HG02852 (cell line): ENCODE measurements around the gene PRKN.

Experiments used
- ATAC-seq: cut with Tn5 transposase; IDR thresholded peaks from one replicate; pipeline ENCODE4 v1.9.1; 2021; ENCODE audit warnings: mild to moderate bottlenecking, moderate library complexity; ENCODE audit not compliant: unreplicated experiment

PRKN gene

DNA sequence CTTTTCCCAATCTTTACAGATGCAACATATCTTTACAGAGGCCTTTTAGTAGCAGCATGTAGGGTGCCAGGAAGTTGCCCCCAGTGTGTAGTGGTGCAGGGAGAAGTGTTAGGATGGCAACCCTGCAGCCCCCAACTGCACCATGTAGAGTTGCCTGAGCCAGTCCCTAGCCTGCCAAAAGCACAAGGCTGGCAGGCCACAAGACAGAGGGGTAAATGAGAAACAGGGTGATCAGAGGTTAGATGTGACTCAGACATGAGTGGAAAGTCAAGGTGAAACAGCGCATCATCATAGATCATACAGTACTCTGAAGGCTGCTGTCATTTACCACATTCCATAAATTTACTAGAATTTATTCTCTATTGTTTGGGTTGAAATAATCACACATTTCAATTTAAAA, 467.5 kb downstream of the PRKN start:
- no peak for ATAC-seq

DNA sequence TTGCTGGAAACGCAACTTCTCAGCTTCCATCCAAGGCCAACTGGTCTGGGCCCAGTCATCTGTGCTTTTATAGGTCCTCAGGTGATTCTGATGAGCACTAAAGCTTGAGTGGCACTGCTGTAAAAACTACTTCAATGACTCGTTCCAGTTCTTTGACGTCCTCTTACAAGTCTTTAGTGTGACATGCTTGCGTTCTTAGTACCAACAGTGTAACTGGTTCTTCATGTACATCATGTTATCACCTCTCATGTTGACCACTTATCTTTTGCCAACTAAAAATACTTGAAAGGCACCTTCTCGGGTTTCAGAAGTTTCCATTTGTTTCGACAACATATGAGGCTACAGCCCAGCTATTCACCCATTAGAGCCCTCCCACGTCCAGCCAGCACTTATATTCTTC, 468.9 kb downstream of the PRKN start:
- no peak for ATAC-seq

DNA sequence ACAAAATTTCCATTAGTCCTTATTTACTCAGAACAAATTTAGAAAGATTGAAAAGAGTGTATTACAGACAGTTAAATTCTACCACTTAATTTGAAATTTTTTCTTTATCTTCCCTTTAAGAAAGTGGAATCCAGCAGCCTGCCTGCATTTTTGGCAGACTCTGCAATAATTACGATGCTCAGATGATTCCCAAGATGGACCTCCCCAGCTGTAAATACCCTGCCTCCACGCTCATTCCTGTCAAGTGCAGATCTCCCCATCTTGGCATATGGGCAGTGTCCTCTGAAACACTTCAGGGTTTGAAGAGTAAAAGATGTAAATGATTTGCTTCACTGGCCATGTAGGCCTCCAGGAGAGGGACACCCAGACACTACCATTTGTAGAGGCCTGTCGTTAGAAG, 471.2 kb downstream of the PRKN start:
- no peak for ATAC-seq

DNA sequence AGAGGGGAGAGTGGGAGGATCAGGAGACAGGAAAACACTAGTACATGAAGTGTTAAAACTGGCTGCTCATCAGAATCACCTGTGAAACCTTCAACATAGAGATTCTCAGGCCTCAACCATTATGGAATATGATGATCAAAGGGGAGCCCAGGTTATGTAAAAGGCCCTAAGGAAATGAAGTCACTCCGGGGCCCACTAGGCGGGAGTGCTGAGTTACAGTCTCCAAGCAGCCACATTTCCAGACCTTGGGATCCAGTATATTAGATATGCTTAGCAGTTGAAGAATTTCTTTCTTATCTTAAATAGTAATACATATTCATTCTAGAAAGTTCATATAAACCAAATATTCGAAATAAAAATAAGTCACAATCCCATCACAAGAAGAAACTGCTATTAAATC, 476.3 kb downstream of the PRKN start:
- no peak for ATAC-seq

DNA sequence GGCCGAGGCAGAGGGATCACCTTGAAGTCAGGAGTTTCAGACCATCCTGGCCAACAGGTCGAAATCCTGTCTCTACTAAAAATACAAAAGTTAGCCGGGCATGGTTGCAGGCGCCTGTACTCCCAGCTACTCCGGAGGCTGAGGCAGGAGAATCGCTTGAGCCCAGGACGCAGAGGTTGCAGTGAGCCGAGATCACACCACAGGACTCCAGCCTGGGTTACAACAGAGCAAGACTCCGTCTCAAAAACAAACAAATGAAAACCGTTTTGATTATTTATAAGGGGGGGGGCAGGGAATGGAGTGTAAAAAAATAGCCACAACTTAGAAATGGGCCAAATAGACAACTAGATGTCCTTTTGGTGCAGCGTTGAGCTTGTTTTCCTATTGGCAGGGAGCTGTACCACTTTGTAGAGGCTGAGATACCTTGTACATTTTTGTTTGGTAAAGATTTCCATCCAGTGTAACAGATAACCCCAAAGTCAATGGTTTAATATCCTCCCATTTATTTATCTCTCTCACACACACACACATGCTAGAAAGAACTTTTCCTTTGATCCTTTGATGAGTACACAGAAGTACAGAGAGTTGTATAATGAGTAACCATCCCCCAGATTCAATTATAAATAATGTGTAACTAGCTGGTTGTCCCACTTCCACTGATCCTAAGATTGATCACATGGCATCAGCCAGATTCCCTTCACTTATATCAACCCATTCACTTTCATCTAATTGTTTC, 477.5 kb downstream of the PRKN start:
- no peak for ATAC-seq

DNA sequence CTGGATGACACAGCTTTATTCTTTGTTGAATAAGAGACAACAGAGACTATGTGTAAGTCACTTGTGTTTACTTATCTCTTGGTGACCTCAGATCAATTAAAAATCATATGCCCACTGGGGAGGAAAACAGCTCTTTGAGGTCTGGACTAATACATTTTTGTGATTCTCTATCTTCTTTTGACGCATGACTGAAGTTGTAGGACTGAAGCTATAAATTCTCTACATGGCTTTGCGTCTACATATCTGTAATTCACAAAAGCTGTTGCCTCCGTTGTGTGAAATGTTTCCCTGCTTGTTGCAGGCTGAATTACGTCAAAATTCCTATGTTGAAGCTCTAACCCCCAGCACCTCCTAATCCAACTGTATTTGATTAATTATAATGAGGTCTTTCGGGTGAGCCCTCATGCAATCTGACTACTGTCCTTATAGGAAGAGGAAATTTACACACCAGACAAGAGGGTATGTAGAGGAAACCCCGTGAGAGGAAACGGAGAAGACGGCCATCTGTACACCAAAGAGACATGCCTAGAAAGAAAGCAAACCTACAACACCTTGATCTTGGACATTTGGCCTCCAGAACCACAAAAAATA, 481.6 kb downstream of the PRKN start:
- ATAC-seq = no peak

DNA sequence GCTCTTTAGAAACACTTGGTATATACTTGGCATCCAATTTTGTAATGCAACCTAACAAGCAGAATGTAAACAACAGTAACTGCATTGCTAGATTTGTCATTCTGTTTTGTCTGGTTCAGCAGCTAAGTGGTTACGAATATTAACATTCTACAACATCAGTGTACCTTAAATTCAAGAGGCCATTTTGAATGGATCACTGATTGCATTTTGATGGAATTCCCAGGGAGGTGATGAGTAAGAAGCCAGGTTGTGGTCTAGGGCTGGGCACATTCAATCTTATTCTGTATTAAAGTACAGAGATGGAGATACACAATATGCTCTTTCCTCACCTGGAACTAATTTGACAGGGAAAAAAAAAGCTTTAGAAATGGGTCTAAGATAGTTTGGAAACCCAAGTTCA, 483.5 kb downstream of the PRKN start:
- ATAC-seq = no peak

DNA sequence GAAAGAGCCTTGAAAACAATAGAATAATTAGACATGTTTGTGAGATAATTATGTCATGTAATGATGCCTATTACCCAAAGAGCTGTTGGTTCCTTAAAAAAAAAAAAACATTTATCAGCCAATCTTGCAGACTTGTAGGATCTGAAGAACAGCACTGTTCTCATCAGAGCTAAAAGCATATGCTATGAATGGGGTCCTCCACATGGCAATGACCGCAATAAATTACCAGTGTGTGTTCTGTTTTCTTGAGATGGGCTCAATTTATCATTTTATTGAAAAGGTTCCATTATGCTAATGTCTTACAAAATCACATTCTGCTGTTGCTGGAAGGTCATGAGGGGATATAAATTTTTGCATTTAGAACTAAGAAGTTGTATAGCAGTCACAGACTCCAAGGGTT, 484.7 kb downstream of the PRKN start:
- no peak for ATAC-seq

DNA sequence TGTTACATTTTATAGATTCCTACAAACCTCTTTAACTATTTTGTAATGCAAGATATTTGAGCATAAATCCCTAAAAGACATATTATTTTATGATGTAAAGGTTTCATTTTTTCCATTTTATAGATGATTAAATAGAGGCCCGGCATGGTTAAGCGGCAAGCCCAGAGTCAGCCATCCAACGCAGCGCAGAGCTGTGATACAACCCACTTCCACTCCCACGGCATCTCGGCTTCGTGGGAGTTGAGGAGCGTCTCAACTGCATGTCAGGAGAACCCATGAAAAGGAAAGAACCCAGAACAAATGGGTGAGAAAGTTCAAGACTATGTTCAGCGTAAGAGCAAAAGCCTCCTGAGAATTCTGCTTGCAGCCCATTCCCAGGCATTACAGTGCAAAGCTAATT, 488.2 kb downstream of the PRKN start:
- ATAC-seq = no peak

DNA sequence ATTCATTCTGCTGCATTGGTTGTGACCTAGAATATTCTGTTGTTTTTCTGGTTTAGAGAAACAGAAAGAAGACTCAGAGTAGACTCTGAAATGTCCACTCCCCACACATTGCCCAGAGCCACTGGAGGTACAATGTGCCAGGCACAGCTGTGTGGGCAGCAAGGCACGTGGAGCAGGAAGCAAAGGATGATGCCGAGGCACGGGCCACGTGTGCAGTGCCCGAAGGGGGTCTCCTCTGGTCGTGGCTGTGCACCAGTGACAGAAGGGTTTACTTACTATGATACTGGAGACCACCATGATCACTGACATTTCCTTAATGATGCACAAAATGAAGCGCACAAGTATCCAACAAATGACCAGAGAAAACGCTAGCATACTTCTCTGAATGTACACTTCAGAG, 488.9 kb downstream of the PRKN start:
- ATAC-seq = no peak

DNA sequence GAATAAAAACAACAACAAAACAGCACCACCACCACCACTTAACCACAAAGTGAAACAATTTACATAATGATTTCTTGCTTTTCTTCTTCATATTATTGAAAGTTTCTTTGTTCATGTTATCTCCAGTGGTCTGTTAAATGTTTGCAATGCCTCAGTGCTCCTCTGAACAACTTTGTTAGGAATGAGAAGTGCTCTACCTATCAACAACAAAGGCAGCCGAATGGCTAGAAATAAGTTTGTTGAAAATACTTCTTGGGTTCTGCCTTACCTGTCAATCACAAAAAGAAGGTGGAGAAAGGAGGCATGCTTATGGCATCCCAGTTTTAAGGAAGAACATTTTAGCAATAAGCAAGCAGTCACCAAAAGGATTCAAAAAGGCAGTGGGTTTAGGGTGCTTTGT, 490.2 kb downstream of the PRKN start:
- no peak for ATAC-seq

DNA sequence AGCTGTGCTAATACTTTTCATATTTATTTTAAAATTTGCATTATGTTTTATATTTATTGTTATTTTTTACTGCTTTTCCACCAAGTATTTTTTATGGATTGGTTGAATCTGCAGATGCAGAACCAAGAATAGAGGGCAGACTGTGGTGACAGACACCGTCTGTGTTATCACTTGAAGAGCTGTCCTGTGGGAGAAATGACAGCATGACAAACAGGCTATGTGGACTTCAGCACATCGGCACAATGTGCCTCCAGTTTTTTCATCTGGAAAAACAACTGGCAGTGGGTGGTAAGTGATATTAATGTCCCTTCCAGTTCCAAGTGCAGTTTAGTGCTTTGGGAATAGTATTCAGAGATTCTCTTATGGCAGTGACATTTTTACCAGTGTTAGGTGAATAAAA, 492.9 kb downstream of the PRKN start:
- no peak for ATAC-seq

DNA sequence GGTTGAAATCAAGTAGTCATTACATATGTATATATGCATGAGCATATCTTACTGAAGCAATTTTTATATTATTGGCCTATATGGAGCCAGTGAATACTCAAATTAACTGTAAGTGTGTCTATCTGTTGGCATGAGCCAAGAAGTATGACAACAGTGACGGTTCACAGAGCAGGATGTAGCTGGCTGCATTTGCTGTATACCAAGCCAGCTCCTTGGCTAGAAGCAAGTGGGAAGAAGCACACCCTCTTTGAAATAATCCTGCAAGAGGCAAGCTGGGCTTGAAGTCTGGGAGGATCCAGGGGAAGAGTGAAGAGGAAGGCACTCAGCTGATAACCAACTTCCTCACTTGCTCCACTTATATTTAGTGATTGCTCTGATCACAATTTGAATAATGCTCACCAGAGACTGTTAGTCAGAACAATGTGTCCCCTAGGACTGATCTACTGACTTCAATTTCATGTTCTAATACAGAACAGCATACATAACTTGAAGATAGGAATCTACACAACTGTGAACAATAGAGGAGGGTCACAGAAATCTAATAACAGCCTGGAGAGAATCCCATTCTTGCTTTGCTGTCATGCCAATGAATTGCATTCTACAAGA, 497.3 kb downstream of the PRKN start:
- ATAC-seq = no peak

DNA sequence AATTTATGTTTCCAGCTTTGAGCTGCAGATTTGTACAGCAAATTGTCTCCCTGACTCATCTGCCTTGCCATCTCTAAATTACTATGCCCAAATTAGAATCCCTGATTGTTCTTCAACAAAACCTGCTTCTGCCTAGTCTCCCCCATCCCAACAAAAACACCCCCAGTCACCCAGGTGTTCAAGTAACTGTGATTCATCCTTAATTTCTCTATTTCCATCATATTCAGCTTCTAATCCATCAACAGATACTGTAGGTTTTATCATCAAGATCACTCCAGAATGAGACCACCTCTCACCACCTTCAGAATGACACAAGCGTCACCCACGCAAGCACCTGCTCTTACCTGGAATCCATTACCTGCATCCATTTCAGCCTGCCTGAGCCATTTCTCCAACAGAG, 498.5 kb downstream of the PRKN start:
- no peak for ATAC-seq

DNA sequence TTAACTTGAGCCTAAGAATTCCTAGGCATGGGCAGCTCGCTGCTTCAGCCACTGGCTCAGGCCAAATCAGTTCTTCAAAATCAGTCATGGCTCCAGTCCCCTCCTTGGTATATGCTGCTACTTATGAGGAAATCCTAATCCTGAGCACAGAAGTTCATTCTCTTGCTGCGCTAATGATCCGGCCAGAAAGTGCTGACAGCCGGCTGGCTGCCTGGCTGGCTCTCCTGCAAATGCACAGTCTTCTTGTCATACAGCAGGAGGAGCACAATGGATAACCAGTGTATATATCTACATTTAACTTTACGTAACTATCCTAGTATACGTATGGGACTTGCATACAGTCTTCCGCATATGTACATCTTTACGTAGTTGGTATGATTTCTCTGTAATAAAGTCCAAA, 500.8 kb downstream of the PRKN start:
- ATAC-seq = no peak

DNA sequence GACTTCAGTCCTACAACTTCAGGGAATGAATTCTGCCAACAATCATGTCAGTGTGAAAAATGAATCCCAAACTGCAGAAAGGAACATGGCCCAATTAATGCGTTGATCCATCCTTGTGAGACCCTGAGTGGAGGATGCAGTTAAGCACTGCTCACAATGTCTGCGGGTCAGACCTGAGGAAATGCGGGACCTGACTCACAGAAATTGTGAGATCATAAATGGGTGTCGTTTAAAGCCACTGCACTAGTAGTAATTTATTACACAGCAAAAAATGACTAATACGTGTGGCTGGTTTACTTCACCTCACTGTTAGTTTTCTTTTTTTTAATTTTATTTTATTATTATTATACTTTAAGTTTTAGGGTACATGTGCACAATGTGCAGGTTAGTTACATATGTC, 505.0 kb downstream of the PRKN start:
- ATAC-seq = no peak

DNA sequence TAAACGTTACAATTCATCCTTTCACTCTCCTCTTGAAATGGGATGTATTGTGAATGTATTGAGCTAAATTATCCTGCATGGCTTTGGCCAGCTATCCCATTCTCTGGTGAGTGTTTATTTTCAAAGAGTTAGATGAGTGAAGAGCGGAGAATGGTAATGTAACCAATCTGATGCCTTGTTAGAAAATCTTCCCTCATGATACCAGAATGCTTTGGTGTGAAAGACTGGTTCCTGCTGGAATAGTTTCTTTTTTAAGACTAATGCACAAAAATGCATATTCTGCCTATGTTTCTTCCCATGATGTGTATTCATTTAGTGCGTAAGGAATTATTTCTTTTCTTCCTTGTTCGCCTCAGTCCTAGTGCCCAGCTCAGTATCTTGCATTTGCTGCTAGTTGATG, 506.7 kb downstream of the PRKN start:
- no peak for ATAC-seq

DNA sequence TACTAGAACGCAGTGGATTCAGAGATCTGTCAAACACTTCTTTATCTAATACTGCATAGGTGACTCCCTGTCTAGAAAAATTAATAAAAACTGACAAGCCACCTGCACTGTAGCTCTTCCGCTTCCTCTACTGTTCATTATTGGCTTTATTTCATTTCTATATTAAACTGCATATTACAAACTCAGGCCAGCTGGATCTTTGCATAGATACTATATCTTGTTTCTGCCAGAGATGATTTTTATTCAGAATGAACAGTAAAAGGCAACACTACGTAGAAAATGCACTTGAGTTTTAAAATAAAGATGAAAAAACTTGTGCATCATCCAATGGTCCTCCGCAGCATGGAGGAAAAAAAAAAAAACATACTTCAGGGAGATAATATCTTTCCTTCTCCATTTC, 508.3 kb downstream of the PRKN start:
- ATAC-seq = no peak

DNA sequence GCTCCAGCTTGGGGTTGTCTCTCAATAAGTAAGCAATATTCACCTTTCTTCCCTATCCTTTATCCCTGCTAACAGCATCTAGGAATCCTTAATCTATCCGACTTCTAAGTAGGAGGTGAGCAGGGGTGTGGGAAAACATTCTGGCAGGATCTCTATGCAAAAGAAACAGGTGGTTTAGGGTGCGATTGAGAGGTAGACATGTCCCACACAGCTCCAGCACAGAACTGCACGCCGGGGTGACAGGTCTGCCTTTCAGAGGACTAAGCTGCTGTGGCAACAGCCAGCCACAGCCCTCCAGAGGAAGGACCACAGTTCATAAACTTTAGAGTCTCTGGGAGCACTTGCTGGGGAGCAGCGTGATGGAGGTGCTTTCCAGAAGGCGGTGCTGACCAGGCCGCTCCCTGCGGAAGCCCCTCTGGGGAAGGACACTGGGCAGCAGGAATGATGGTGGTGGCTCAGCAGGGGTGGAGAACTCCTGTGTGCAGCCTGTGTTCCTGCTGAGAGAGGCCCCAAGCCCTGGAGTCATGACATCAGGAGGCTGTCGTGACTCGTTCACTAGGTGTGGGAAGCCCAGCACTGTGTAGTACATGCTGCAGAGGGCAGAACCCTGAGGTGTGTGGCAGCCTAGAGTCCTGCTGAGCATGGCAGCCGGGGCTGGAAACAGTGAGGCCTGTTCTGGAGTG, 509.6 kb downstream of the PRKN start:
- no peak for ATAC-seq

DNA sequence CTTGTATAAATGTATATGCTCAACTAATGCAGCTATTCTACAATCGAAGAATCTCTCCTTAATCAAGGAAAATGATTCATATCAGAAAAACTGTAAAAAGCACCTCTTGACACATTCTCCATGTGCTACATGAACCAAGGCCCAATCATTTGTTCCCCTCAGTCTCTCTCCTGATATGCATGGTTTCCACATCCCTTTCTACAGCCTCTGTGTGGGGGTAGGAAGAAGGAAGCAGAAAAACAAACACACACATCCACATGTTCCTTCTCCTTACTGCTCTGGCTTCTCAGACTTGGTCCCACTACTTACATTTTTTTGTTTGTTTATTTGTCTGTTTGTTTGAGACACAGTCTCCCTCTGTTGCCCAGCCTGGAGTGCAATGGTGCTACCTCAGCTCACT, 510.5 kb downstream of the PRKN start:
- ATAC-seq = no peak

DNA sequence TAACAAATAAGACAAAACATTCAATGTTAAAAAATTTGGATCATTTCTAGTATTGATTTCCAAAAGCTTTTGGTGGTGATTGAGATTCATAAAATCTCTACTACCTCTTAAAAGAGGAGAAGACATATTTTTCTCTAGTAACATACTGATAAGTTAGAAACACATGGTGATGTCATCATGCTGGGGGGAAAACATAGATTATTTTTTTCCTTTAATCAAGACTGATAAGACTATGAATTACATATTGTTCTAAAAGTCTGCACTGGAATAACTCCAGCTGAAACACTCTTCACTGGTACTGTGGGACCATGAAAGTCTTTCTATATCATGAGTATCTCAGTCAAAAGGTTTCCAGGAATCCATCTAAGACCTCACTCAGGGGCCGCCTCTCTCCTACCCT, 515.8 kb downstream of the PRKN start:
- ATAC-seq = no peak

DNA sequence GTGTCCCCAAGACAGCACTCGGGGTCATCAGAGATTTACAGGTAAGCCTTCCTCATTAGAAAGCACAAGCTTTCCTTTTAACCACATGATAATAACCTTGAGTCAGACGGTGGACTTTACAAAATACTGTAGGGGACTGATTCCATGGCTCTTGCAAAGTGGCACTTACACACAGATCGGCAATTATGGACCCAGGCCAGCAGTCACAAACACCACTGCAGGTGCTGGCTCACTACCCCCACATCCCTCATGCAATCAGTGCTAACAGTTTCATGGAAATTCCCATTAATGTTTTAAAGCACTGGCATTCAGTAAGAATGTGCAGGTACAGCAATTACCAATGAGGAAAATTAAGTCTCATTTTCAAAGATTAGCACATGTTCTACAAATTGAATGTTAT, 516.5 kb downstream of the PRKN start:
- no peak for ATAC-seq
